GM19043 (cell line): Measurements from ENCODE around the gene WNT9B.
"Not testable (repeated sequence)": the region's sequence is repeated elsewhere in the genome, so short reads cannot be mapped to it uniquely, and the experiment has no call there.

Experiments used
- ATAC-seq: cut with Tn5 transposase; IDR thresholded peaks from one replicate; pipeline ENCODE4 v1.9.1; 2021; ENCODE audit warnings: low read depth; ENCODE audit not compliant: unreplicated experiment

WNT9B gene

GRCh38 chr17:46903762-46904672, 52.6 kb downstream of the WNT9B start:
- ATAC-seq = no peak

GRCh38 chr17:46908068-46908737, 56.8 kb downstream of the WNT9B start:
- no peak for ATAC-seq

- ATAC-seq = no peak
These were observed 59.0 kb downstream of the WNT9B start for GRCh38 chr17:46910179-46910927.

GRCh38 chr17:46911311-46911710, 59.9 kb downstream of the WNT9B start:
- ATAC-seq = no peak

- no peak for ATAC-seq
These were observed 64.2 kb downstream of the WNT9B start for GRCh38 chr17:46915596-46915995.

GRCh38 chr17:46916211-46916610, 64.8 kb downstream of the WNT9B start:
- no peak for ATAC-seq

- ATAC-seq = no peak
These were observed 65.2 kb downstream of the WNT9B start for GRCh38 chr17:46916623-46917022.

GRCh38 chr17:46917041-46917440, 65.7 kb downstream of the WNT9B start:
- ATAC-seq = no peak

- no peak for ATAC-seq
These were observed 66.1 kb downstream of the WNT9B start for GRCh38 chr17:46917516-46917915.

GRCh38 chr17:46921962-46922361, 70.6 kb downstream of the WNT9B start:
- not testable (repeated sequence) for ATAC-seq

GRCh38 chr17:46922487-46922803, 71.1 kb downstream of the WNT9B start:
- no peak for ATAC-seq

GRCh38 chr17:46922804-46923635, 71.6 kb downstream of the WNT9B start, which contains the start of gene GOSR2:
Gene GOSR2, plus strand, starts transcription at chr17:46923160. Its CDS starts 33 bp downstream, at chr17:46923193.
- ATAC-seq = peak; percentile 75

- no peak for ATAC-seq
These were observed 73.9 kb downstream of the WNT9B start for GRCh38 chr17:46925185-46925868.

GRCh38 chr17:46928467-46929261, 77.3 kb downstream of the WNT9B start:
- ATAC-seq = no peak

- ATAC-seq = no peak
These were observed 78.0 kb downstream of the WNT9B start for GRCh38 chr17:46929413-46929812.

GRCh38 chr17:46930051-46930450, 78.7 kb downstream of the WNT9B start:
- no peak for ATAC-seq

GRCh38 chr17:46931596-46931995, 80.2 kb downstream of the WNT9B start:
- ATAC-seq = no peak

- ATAC-seq = no peak
These were observed 84.4 kb downstream of the WNT9B start for GRCh38 chr17:46935658-46936266.
